Spinal cord (tissue), 10 donors: Measurements from ENCODE around the gene IRF6. TPM values are rescaled to one million over a fixed set of nuclear protein-coding genes. Genes with fewer than 3 reads are reported as not detected.

ENCODE experiments used
- DNase-seq, 6 donors: peaks; one replicate each; pipeline versions ENCODE4 v3.0.0 to v3.0.0-alpha.2; 2013 to 2015; ENCODE audit warnings: low spot score in 6 of 6, low read depth in 4 of 6
- H3K27ac ChIP-seq: one replicate; pipeline ENCODE4 v1.5.1; 2013; ENCODE audit warnings: low read depth, low read length, control low read depth
- H3K27me3 ChIP-seq: one replicate; pipeline ENCODE4 v1.6.1; 2013; ENCODE audit warnings: low read length; ENCODE audit not compliant: control insufficient read depth, insufficient read depth
- H3K36me3 ChIP-seq: one replicate; pipeline ENCODE4 v1.6.1; 2013; ENCODE audit warnings: low read length; ENCODE audit not compliant: control insufficient read depth, insufficient read depth
- H3K4me1 ChIP-seq: one replicate; pipeline ENCODE4 v1.6.1; 2013; ENCODE audit warnings: low read length; ENCODE audit not compliant: control insufficient read depth, insufficient read depth
- H3K4me3 ChIP-seq: one replicate; pipeline ENCODE4 v1.5.1; 2013; ENCODE audit warnings: low read depth, low read length, control low read depth
- H3K9me3 ChIP-seq: one replicate; pipeline ENCODE4 v1.6.1; 2013; ENCODE audit warnings: low read length; ENCODE audit not compliant: control insufficient read depth, insufficient read depth
- WGBS: methylation state at CpG from one replicate; pipeline ENCODE4 v1.1.5; 2013; ENCODE audit warnings: missing lambda C conversion rate; ENCODE audit not compliant: insufficient coverage; 5-methylcytosine and 5-hydroxymethylcytosine counted together
- polyA plus RNA-seq, 2 donors: library from polyadenylated mRNA; unstranded; fragments of 120-200 nt; gene quantifications; one replicate each; pipeline ENCODE4 v1.2.1, GENCODE V29; 2013; ENCODE audit not compliant: insufficient read length in 2 of 2
- total RNA-seq, 2 donors: library from RNA; depleted of rRNA in 1 of 2; stranded (reverse); fragments of 120-200 nt in 1 of 2; fragments of >200 nt in 1 of 2; gene quantifications; one replicate each; pipeline versions ENCODE4 v1.2.3 to v1.2.4, GENCODE V29; 2013 to 2014
- donor health status: healthy.

IRF6 gene
- total and polyA plus RNA-seq, 4 donors: 0.99 to 2.8 (median 1.2) TPM

GRCh38 chr1:209769971-209770370, 36.0 kb downstream of the IRF6 start:
- 100% methylated on average over 3 of the region's 7 CpGs for WGBS
- peak overlapping the region; percentile 30 for H3K27ac ChIP-seq
- no peaks in the 10 kb centered on the region for H3K36me3 ChIP-seq
- no peak overlapping the region for H3K4me3 ChIP-seq
- DNase-seq: no peak
- no peaks in the 10 kb centered on the region for H3K4me1 ChIP-seq
- no peaks in the 10 kb centered on the region for H3K27me3 ChIP-seq
- no peaks in the 10 kb centered on the region for H3K9me3 ChIP-seq

GRCh38 chr1:209769171-209769904, 36.6 kb downstream of the IRF6 start:
- 66% methylated on average over 7 of the region's 13 CpGs for WGBS

GRCh38 chr1:209768354-209768774, 37.6 kb downstream of the IRF6 start:
- Histone ChIP-seq H3K27me3 (no peaks in the 10 kb centered on the region), H3K27ac (peak overlapping the region; percentile 33), H3K4me3 (no peak overlapping the region), H3K4me1 (no peaks in the 10 kb centered on the region), H3K36me3 (no peaks in the 10 kb centered on the region), H3K9me3 (no peaks in the 10 kb centered on the region)
- 84% methylated on average over 9 of the region's 9 CpGs for WGBS
- no peak for DNase-seq

More at GRCh38 chr1:209769171-209769904, 36.6 kb downstream of the IRF6 start:
- no peaks in the 10 kb centered on the region for H3K27me3 ChIP-seq
- peak in 1 of 6 donors; percentile 69 for DNase-seq
- H3K9me3 ChIP-seq: no peaks in the 10 kb centered on the region
- no peaks in the 10 kb centered on the region for H3K4me1 ChIP-seq
- peak overlapping the region; percentile 33 for H3K27ac ChIP-seq
- H3K4me3 ChIP-seq: no peak overlapping the region
- no peaks in the 10 kb centered on the region for H3K36me3 ChIP-seq

GRCh38 chr1:209767706-209768105, 38.2 kb downstream of the IRF6 start:
- no peak for DNase-seq
- Histone ChIP-seq H3K4me3 (no peak overlapping the region), H3K27me3 (no peaks in the 10 kb centered on the region), H3K27ac (no peak overlapping the region), H3K9me3 (no peaks in the 10 kb centered on the region), H3K36me3 (no peaks in the 10 kb centered on the region), H3K4me1 (no peaks in the 10 kb centered on the region)

GRCh38 chr1:209767096-209767495, 38.8 kb downstream of the IRF6 start:
- no peaks in the 10 kb centered on the region for H3K36me3 ChIP-seq

GRCh38 chr1:209766051-209766450, 39.9 kb downstream of the IRF6 start:
- 85% methylated on average over 2 of the region's 2 CpGs for WGBS

More at GRCh38 chr1:209767096-209767495, 38.8 kb downstream of the IRF6 start:
- Histone ChIP-seq H3K27me3 (no peaks in the 10 kb centered on the region), H3K4me3 (no peak overlapping the region), H3K4me1 (no peaks in the 10 kb centered on the region), H3K27ac (no peak overlapping the region), H3K9me3 (no peaks in the 10 kb centered on the region)
- no peak for DNase-seq

GRCh38 chr1:209761011-209761635, 44.8 kb downstream of the IRF6 start:
- no peak for DNase-seq
- Histone ChIP-seq H3K27me3 (no peaks in the 10 kb centered on the region), H3K36me3 (no peaks in the 10 kb centered on the region), H3K9me3 (no peaks in the 10 kb centered on the region), H3K27ac (no peak overlapping the region), H3K4me1 (no peaks in the 10 kb centered on the region), H3K4me3 (no peak overlapping the region)

More at GRCh38 chr1:209766051-209766450, 39.9 kb downstream of the IRF6 start:
- H3K27me3 ChIP-seq: no peaks in the 10 kb centered on the region
- no peaks in the 10 kb centered on the region for H3K9me3 ChIP-seq
- no peak overlapping the region for H3K27ac ChIP-seq
- no peaks in the 10 kb centered on the region for H3K36me3 ChIP-seq
- no peaks in the 10 kb centered on the region for H3K4me1 ChIP-seq
- H3K4me3 ChIP-seq: no peak overlapping the region
- no peak for DNase-seq

- DNase-seq: no peak
- no peaks in the 10 kb centered on the region for H3K36me3 ChIP-seq
- H3K4me3 ChIP-seq: no peak overlapping the region
- no peaks in the 10 kb centered on the region for H3K27me3 ChIP-seq
- no peaks in the 10 kb centered on the region for H3K9me3 ChIP-seq
- no peaks in the 10 kb centered on the region for H3K4me1 ChIP-seq
- H3K27ac ChIP-seq: no peak overlapping the region
- WGBS: 89% methylated on average over 12 of the region's 12 CpGs
These were observed 46.0 kb downstream of the IRF6 start for GRCh38 chr1:209759829-209760359.

GRCh38 chr1:209758400-209758799, 47.5 kb downstream of the IRF6 start:
- Histone ChIP-seq H3K27ac (no peak overlapping the region), H3K27me3 (no peaks in the 10 kb centered on the region), H3K36me3 (no peaks in the 10 kb centered on the region), H3K4me1 (no peaks in the 10 kb centered on the region), H3K4me3 (no peak overlapping the region), H3K9me3 (no peaks in the 10 kb centered on the region)
- no peak for DNase-seq
- 89% methylated on average over 1 of the region's 3 CpGs for WGBS
